ENCODE data around the gene STH. TPM values are rescaled to one million over a fixed set of nuclear protein-coding genes. Genes with fewer than 3 reads are reported as not detected.

The STH gene
- polyA plus RNA-seq, 1 donor (not counting 4 experiments of a cell fraction or from before 2014, with no cell fraction given) = not detected

DNA sequence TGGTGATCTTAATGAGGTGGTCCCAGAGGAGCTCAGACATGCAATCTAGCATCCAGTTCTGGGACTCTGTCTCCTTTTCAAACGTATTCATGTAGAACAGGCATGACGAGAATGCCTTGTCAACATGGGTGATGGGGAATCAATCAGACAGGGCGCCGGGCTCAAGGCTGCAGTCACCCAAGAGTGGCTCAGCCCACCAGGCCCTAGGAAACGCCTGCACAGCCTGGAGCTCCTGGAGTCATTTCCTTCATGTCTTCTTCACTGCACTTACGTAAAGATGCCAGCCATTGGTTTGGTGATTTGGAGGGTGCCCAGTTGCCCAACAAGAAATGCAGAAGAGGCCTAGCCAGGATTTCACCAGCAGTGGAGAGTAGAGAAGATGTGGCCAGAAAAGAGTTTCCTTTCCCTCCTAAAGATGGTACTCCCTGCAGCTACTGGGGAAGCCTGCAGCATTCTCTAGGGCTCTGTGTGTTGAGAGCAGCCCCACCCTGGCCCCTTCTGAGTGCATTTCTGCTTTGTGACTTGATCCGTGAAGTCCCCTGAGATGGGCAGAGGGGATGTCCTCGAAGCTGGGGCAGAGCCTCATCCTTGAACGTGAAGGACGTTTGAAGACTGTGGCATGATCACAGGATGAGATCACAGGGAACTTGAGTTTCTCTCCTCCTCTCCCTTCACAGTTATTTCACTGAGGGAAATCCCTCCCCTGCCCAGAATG is 24.0 kb upstream of the STH start:
- no peaks in the 10 kb centered on the region for H4K20me1 ChIP-seq (ENCODE audit: control insufficient read depth, extremely low read depth, insufficient read depth, low read length)
- H3K4me3 ChIP-seq (ENCODE audit: control insufficient read depth in 2 of 3, extremely low read depth in 1 of 3, insufficient read depth in 2 of 3, low read depth in 1 of 3, low read length in 3 of 3) = no peak overlapping the region
- H3K9me3 ChIP-seq (ENCODE audit: control insufficient read depth, low read depth, low read length) = no peaks in the 10 kb centered on the region
- no peak overlapping the region for H3K9ac ChIP-seq (ENCODE audit: control insufficient read depth, extremely low read depth, insufficient read depth, low read length)
- H3K27ac ChIP-seq (ENCODE audit: control insufficient read depth, insufficient read depth, low read length) = no peak overlapping the region
- no peaks in the 10 kb centered on the region for H3K4me1 ChIP-seq (ENCODE audit: control insufficient read depth, extremely low read depth, insufficient read depth, low read length)
- no peak overlapping the region for H2AFZ ChIP-seq (ENCODE audit: control insufficient read depth, low read length)
- H3K4me2 ChIP-seq (ENCODE audit: control insufficient read depth, extremely low read depth, insufficient read depth, low read depth, low read length) = no peak overlapping the region
- TF ChIP-seq EZH2 (IDR thresholded peaks at IDR 0.05; ENCODE audit: low read length) (no peak), CTCF (optimal IDR thresholded peaks at IDR 0.05 in 1 of 3, IDR thresholded peaks at IDR 0.05 in 1 of 3, conservative IDR thresholded peaks at IDR 0.05 in 1 of 3; ENCODE audit: extremely low read depth in 1 of 3, insufficient read depth in 2 of 3, low read length in 3 of 3) (no peak)
- dilution Hi-C loops (cut with MboI; ENCODE audit: extremely low pct_ligation_motif_present, low sequenced_read_pairs) = no loop called here
- H3K79me2 ChIP-seq (ENCODE audit: control insufficient read depth, insufficient read depth, low read length) = no peaks in the 10 kb centered on the region
- FAIRE-seq (no peak), DNase-seq (ENCODE audit: low read depth, low spot score) (no peak)
- H3K27me3 ChIP-seq (ENCODE audit: control insufficient read depth, extremely low read depth, insufficient read depth, low read length) = peaks cover 53% of the 10 kb centered on the region
- no peaks in the 10 kb centered on the region for H3K36me3 ChIP-seq (ENCODE audit: control insufficient read depth in 2 of 2, extremely low read depth in 1 of 2, insufficient read depth in 2 of 2, low read length in 2 of 2)
- H3K9me1 ChIP-seq (ENCODE audit: control insufficient read depth, extremely low read depth, insufficient read depth, low read length) = no peaks in the 10 kb centered on the region

DNA sequence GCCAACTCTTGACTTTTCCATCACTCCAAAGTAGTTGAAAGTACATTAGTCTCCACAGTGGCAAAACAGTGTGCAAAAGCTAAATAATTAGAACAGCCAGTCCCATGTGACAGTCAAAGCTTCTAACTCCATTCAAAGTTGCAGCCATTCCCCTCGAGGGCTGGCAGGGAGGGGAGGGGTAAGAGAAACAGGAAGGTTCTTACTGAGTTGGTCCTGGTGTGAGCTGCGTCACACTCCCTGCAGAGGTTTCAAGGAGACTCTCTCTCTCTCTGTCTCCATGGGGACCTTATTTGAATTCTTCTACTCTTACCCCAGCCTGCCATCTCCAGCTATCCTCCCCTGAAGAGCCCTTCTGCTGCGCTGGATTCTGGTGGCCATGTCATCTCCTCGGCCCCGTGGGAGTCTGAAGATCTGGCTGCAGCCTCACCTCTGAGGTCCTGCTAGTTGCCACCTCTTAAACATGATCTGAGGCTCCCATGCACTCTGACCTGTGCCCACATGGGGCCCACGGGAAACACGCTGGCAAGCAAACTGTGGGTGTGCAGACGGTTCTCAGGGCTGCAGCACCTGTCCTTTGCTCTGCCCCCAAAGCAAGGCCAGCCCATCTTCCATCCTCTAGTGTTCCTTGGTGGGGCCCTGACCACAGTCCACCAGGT is 23.3 kb upstream of the STH start:
- Histone ChIP-seq H3K4me1 (ENCODE audit: control insufficient read depth, extremely low read depth, insufficient read depth, low read length) (no peaks in the 10 kb centered on the region), H3K4me3 (ENCODE audit: control insufficient read depth in 2 of 3, extremely low read depth in 1 of 3, insufficient read depth in 2 of 3, low read depth in 1 of 3, low read length in 3 of 3) (no peak overlapping the region), H3K79me2 (ENCODE audit: control insufficient read depth, insufficient read depth, low read length) (no peaks in the 10 kb centered on the region), H3K9me1 (ENCODE audit: control insufficient read depth, extremely low read depth, insufficient read depth, low read length) (no peaks in the 10 kb centered on the region), H4K20me1 (ENCODE audit: control insufficient read depth, extremely low read depth, insufficient read depth, low read length) (no peaks in the 10 kb centered on the region), H3K27me3 (ENCODE audit: control insufficient read depth, extremely low read depth, insufficient read depth, low read length) (peaks cover 48% of the 10 kb centered on the region), H3K27ac (ENCODE audit: control insufficient read depth, insufficient read depth, low read length) (no peak overlapping the region), H3K9ac (ENCODE audit: control insufficient read depth, extremely low read depth, insufficient read depth, low read length) (no peak overlapping the region), H2AFZ (ENCODE audit: control insufficient read depth, low read length) (no peak overlapping the region), H3K4me2 (ENCODE audit: control insufficient read depth, extremely low read depth, insufficient read depth, low read depth, low read length) (no peak overlapping the region), H3K36me3 (ENCODE audit: control insufficient read depth in 2 of 2, extremely low read depth in 1 of 2, insufficient read depth in 2 of 2, low read length in 2 of 2) (no peaks in the 10 kb centered on the region), H3K9me3 (ENCODE audit: control insufficient read depth, low read depth, low read length) (no peaks in the 10 kb centered on the region)
- DNase-seq (ENCODE audit: low read depth, low spot score) (no peak), FAIRE-seq (no peak)
- dilution Hi-C loops (cut with MboI; ENCODE audit: extremely low pct_ligation_motif_present, low sequenced_read_pairs) = no loop called here
- no peak for TF ChIP-seq CTCF (optimal IDR thresholded peaks at IDR 0.05 in 1 of 3, IDR thresholded peaks at IDR 0.05 in 1 of 3, conservative IDR thresholded peaks at IDR 0.05 in 1 of 3; ENCODE audit: extremely low read depth in 1 of 3, insufficient read depth in 2 of 3, low read length in 3 of 3)
- no peak for TF ChIP-seq EZH2 (IDR thresholded peaks at IDR 0.05; ENCODE audit: low read length)
